Activated naive CD4-positive, alpha-beta T cell treated with anti-CD3 and anti-CD28 coated beads for 36 hours (primary cell): Measurements from ENCODE around the gene AURKAIP1. TPM values are rescaled to one million over a fixed set of nuclear protein-coding genes. Genes with fewer than 3 reads are reported as not detected.
A peak's percentile ranks its signal among the peaks of the same experiment; 100 is the strongest.

Source experiments
- CTCF ChIA-PET: fragments of 350-600 bp; sonication (Branson Sonifier 250); formaldehyde crosslinking; loops from one replicate; lab custom pipeline; 2021; ENCODE audit warnings: antibody characterized with exemption; lab: Charles Lee
- DNase-seq: peaks from one replicate; pipeline ENCODE4 v3.0.0-alpha.2; 2020
- H3K27ac Mint-ChIP-seq: one replicate; pipeline ENCODE4 v1.8.0; 2021; ENCODE audit warnings: mild to moderate bottlenecking, mixed read lengths
- H3K27me3 Mint-ChIP-seq: one replicate; pipeline ENCODE4 v1.8.0; 2021; ENCODE audit warnings: low read depth, mixed read lengths
- H3K36me3 Mint-ChIP-seq: one replicate; pipeline ENCODE4 v1.8.0; 2021; ENCODE audit warnings: low read depth, mixed read lengths
- H3K4me1 Mint-ChIP-seq: one replicate; pipeline ENCODE4 v1.8.0; 2021; ENCODE audit warnings: low read depth, mixed read lengths
- H3K4me3 Mint-ChIP-seq: one replicate; pipeline ENCODE4 v1.8.0; 2021; ENCODE audit warnings: mild to moderate bottlenecking, moderate library complexity, mixed read lengths
- H3K9me3 Mint-ChIP-seq: one replicate; pipeline ENCODE4 v1.8.0; 2021; ENCODE audit warnings: mixed read lengths
- intact Hi-C: fragments of 100-400 bp; cut with micrococcal nuclease; formaldehyde crosslinking; loops from one replicate; pipeline ENCODE4 v1.15.1; 2023
- microRNA-seq: library from miRNA; unstranded; fragments of <30 nt; microRNA quantifications from one replicate; pipeline ENCODE4 v1.2.0, GENCODE V29; 2022; ENCODE audit warnings: borderline microRNAs expressed, borderline replicate concordance
- total RNA-seq, 2 experiments: library from RNA; stranded (reverse); gene quantifications; one replicate each; pipeline ENCODE4 v1.2.3, GENCODE V29; 2021

Gene AURKAIP1
- total RNA-seq, 2 experiments from 2014 or later: 108 TPM

GRCh38 chr1:1327291-1327690 lies 47.7 kb downstream of the AURKAIP1 start:
- peaks cover 22% of the 10 kb centered on the region for H3K4me1 Mint-ChIP-seq
- no peak overlapping the region for H3K27ac Mint-ChIP-seq
- DNase-seq: no peak
- intact Hi-C loops: no loop called here
- H3K27me3 Mint-ChIP-seq: no peaks in the 10 kb centered on the region
- CTCF ChIA-PET: no interaction called here
- peaks cover 3% of the 10 kb centered on the region for H3K36me3 Mint-ChIP-seq
- no peak overlapping the region for H3K4me3 Mint-ChIP-seq
- H3K9me3 Mint-ChIP-seq: no peaks in the 10 kb centered on the region

DNA sequence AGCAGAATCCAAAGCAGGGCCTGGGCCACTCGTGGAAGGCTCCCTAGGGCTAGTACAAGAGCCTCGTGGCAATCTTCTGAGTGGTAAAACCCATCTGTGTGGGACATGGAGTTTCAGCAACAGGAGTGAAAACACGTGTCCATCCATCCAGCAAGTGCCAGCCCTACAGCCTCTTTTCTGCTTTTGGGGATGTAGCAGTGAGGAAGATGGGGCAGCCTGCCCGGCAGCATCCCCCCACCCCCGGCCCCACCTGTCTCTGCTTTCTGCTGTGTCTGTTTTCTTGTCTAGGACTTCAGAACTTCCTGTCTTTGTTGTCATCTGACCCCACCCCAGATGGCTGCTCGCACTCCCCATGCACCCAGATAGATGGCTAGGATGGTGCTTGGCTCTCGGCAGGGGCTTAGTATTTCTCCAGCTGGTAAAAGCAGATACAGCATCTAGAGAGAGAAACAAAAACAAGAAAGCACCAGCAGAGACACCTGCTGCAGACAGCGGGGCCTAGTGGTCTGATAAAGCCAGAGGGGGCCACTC lies 48.9 kb downstream of the AURKAIP1 start:
- CTCF ChIA-PET: no interaction called here
- Mint-ChIP-seq H3K4me3 (peak overlapping the region; percentile 87), H3K27ac (no peak overlapping the region), H3K36me3 (peaks cover 3% of the 10 kb centered on the region), H3K27me3 (no peaks in the 10 kb centered on the region), H3K4me1 (peaks cover 32% of the 10 kb centered on the region), H3K9me3 (no peaks in the 10 kb centered on the region)
- intact Hi-C loops: no loop called here
- no peak for DNase-seq

GRCh38 chr1:1325288-1326074 lies 49.5 kb downstream of the AURKAIP1 start:
- H3K4me3 Mint-ChIP-seq: peak overlapping the region; percentile 87
- peaks cover 3% of the 10 kb centered on the region for H3K36me3 Mint-ChIP-seq
- H3K4me1 Mint-ChIP-seq: peaks cover 33% of the 10 kb centered on the region
- no peak for DNase-seq
- intact Hi-C loops: loop anchor here (2.0 kb wide), 2 partner anchors 23 to 49 kb away; partner anchors contain the start of genes AURKAIP1 and DVL1
- H3K9me3 Mint-ChIP-seq: no peaks in the 10 kb centered on the region
- H3K27me3 Mint-ChIP-seq: no peaks in the 10 kb centered on the region
- CTCF ChIA-PET: interaction anchor here (1.1 kb wide), 1 partner anchor 26 kb away, joined by 5 read pairs; no protein-coding TSS in a partner anchor
- peak overlapping the region; percentile 24 for H3K27ac Mint-ChIP-seq

- Mint-ChIP-seq H3K4me3 (peak within 1 kb of the TSS; percentile 92), H3K36me3 (peaks cover 4% of the 10 kb centered on the region), H3K27me3 (no peaks in the 10 kb centered on the region), H3K9me3 (no peaks in the 10 kb centered on the region), H3K4me1 (peaks cover 36% of the 10 kb centered on the region), H3K27ac (peak within 1 kb of the TSS; percentile 84)
- DNase-seq: peak; percentile 97
- CTCF ChIA-PET: interaction anchor here (1.1 kb wide), 1 partner anchor 25 kb away, joined by 5 read pairs; no protein-coding TSS in a partner anchor
- intact Hi-C loops: loop anchor here (1.0 to 2.0 kb wide), 3 partner anchors 16 to 50 kb away; partner anchors contain the start of genes AURKAIP1, DVL1 and PUSL1
Observed at GRCh38 chr1:1324524-1325287, 50.3 kb downstream of the AURKAIP1 start, which contains the start of the genes CPTP and INTS11. Gene CPTP (plus strand): TSS chr1:1324802. CDS start chr1:1326911, 2,109 bp downstream. Gene INTS11 (minus strand): TSS chr1:1324660. CDS start chr1:1324608, 52 bp downstream.

DNA sequence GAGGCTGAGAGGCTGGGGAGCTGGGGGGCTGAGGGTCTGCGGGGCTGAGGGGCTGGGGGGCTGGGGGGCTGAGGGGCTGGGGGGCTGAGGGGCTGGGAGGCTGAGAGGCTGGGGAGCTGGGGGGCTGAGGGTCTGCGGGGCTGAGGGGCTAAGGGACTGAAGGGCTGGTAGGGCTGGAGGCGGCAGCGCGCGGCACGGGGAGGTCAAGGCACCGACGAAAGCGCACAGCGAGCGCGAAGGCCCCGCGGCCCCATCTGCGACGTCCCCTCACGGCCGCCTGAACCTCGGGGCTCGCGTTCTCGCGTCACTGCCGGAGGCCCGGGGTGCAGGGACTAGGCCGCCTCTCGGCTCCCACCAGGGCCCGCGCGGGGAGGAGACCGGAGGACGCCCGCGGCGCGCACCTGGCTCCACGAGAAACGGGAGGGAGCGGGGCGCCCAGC lies 50.9 kb downstream of the AURKAIP1 start:
- no peaks in the 10 kb centered on the region for H3K27me3 Mint-ChIP-seq
- CTCF ChIA-PET: no interaction called here
- no peak overlapping the region for H3K27ac Mint-ChIP-seq
- DNase-seq: no peak
- peaks cover 36% of the 10 kb centered on the region for H3K4me1 Mint-ChIP-seq
- intact Hi-C loops: loop anchor here (1.0 to 2.0 kb wide), 3 partner anchors 16 to 51 kb away; partner anchors contain the start of genes AURKAIP1, DVL1 and PUSL1
- peak overlapping the region; percentile 87 for H3K4me3 Mint-ChIP-seq
- H3K9me3 Mint-ChIP-seq: no peaks in the 10 kb centered on the region
- peaks cover 4% of the 10 kb centered on the region for H3K36me3 Mint-ChIP-seq

Small RNA genes lying within 50 kb of the gene (microRNA-seq; reads per million reads assigned to microRNA genes)
- not detected for gene MIR6808

Other genes with a start within 250 kb of the AURKAIP1 start
- not detected for gene TTLL10, start 201.3 kb downstream of the AURKAIP1 start, total RNA-seq
- gene TNFRSF18, start 168.6 kb downstream of the AURKAIP1 start, total RNA-seq: 10 to 100 TPM; 30.7 to 31.0 TPM
- 100 to 1,000 TPM; 107 to 110 TPM for gene TNFRSF4, start 161.1 kb downstream of the AURKAIP1 start, total RNA-seq
- 10 to 100 TPM; 74.7 to 79.5 TPM for gene SDF4, start 143.2 kb downstream of the AURKAIP1 start, total RNA-seq
- 1 to 10 TPM; 8.7 to 9.9 TPM for gene B3GALT6, start 143.0 kb downstream of the AURKAIP1 start, total RNA-seq
- 1 to 10 TPM; 6.0 to 7.8 TPM for gene C1QTNF12, start 128.5 kb downstream of the AURKAIP1 start, total RNA-seq
- 10 to 100 TPM; 48.5 to 49.7 TPM for gene UBE2J2, start 101.4 kb downstream of the AURKAIP1 start, total RNA-seq
- 1 to 10 TPM; 5.6 to 7.6 TPM for gene SCNN1D, start 94.8 kb downstream of the AURKAIP1 start, total RNA-seq
- 10 to 100 TPM; 24.1 to 25.3 TPM for gene ACAP3, start 67.3 kb downstream of the AURKAIP1 start, total RNA-seq
- gene PUSL1, start 66.6 kb downstream of the AURKAIP1 start, total RNA-seq: 10 to 100 TPM; 17.0 to 17.6 TPM
- gene INTS11, start 50.5 kb downstream of the AURKAIP1 start, total RNA-seq: 100 to 1,000 TPM; 117 to 118 TPM
- gene CPTP, start 50.4 kb downstream of the AURKAIP1 start, total RNA-seq: 1 to 10 TPM; 5.6 to 5.7 TPM
- under 1 TPM; 0.10 to 0.14 TPM for gene TAS1R3, start 43.9 kb downstream of the AURKAIP1 start, total RNA-seq
- 10 to 100 TPM; 33.4 to 35.0 TPM for gene DVL1, start 25.8 kb downstream of the AURKAIP1 start, total RNA-seq
- under 1 TPM; 0.54 to 0.57 TPM for gene MXRA8, start 16.7 kb downstream of the AURKAIP1 start, total RNA-seq
- 100 to 1,000 TPM in 1 of 2 experiments, 10 to 100 TPM in 1; 97.7 to 108 TPM for gene CCNL2, start 24.1 kb upstream of the AURKAIP1 start, total RNA-seq
- gene MRPL20, start 32.1 kb upstream of the AURKAIP1 start, total RNA-seq: 100 to 1,000 TPM; 103 to 107 TPM
- not detected for gene ANKRD65, start 46.1 kb upstream of the AURKAIP1 start, total RNA-seq
- gene VWA1, start 60.5 kb upstream of the AURKAIP1 start, total RNA-seq: under 1 TPM; 0.72 to 0.74 TPM
- gene ATAD3C, start 74.5 kb upstream of the AURKAIP1 start, total RNA-seq: under 1 TPM; 0.42 to 0.57 TPM
- 10 to 100 TPM; 32.7 to 38.7 TPM for gene ATAD3B, start 96.6 kb upstream of the AURKAIP1 start, total RNA-seq
- 10 to 100 TPM; 39.4 to 41.0 TPM for gene ATAD3A, start 137.0 kb upstream of the AURKAIP1 start, total RNA-seq
- gene TMEM240, start 165.4 kb upstream of the AURKAIP1 start, total RNA-seq: not detected
- gene SSU72, start 199.7 kb upstream of the AURKAIP1 start, total RNA-seq: 10 to 100 TPM; 91.6 to 95.9 TPM
- gene FNDC10, start 224.9 kb upstream of the AURKAIP1 start, total RNA-seq: 1 to 10 TPM in 1 of 2 experiments, under 1 TPM in 1; 0.94 to 1.2 TPM
- 10 to 100 TPM; 27.6 to 31.7 TPM for gene MIB2, start 240.3 kb upstream of the AURKAIP1 start, total RNA-seq